Activated CD8-positive, alpha-beta T cell treated with anti-CD3 and anti-CD28 coated beads, Interleukin-2, amount 10 ng/mL, durations not matched to agents 7 days and 5 days (primary cell): Measurements from ENCODE around the gene VCL. TPM values are rescaled to one million over a fixed set of nuclear protein-coding genes. Genes with fewer than 3 reads are reported as not detected.

Source experiments
- ATAC-seq: fragments of 150-1000 bp; cut with Tn5 transposase; one replicate; pipeline ENCODE4 v1.10.0; 2021; ENCODE audit warnings: moderate library complexity
- CTCF ChIA-PET: fragments of 350-600 bp; sonication (Branson Sonifier 250); formaldehyde crosslinking; loops from one replicate; lab custom pipeline; 2021; ENCODE audit warnings: antibody characterized with exemption; lab: Charles Lee
- POLR2A ChIA-PET: fragments of 350-600 bp; sonication (Branson Sonifier 250); formaldehyde crosslinking; loops from one replicate; lab custom pipeline; 2021; ENCODE audit warnings: antibody characterized with exemption; lab: Charles Lee
- DNase-seq: peaks from one replicate; pipeline ENCODE4 v3.0.0-alpha.2; 2020
- H3K27ac Mint-ChIP-seq: one replicate; pipeline ENCODE4 v1.8.0; 2021; ENCODE audit warnings: mild to moderate bottlenecking, mixed read lengths
- H3K27me3 Mint-ChIP-seq: one replicate; pipeline ENCODE4 v1.8.0; 2021; ENCODE audit warnings: low read depth, mixed read lengths
- H3K36me3 Mint-ChIP-seq: one replicate; pipeline ENCODE4 v1.8.0; 2021; ENCODE audit warnings: low read depth, mixed read lengths
- H3K4me1 Mint-ChIP-seq: one replicate; pipeline ENCODE4 v1.8.0; 2021; ENCODE audit warnings: low read depth, mixed read lengths
- H3K4me3 Mint-ChIP-seq: one replicate; pipeline ENCODE4 v1.8.0; 2021; ENCODE audit warnings: mild to moderate bottlenecking, mixed read lengths
- H3K9me3 Mint-ChIP-seq: one replicate; pipeline ENCODE4 v1.8.0; 2022; ENCODE audit warnings: mixed read lengths; ENCODE audit not compliant: insufficient read depth
- total RNA-seq, 2 experiments: library from RNA; stranded (reverse); gene quantifications; one replicate each; pipeline ENCODE4 v1.2.3, GENCODE V29; 2021

The VCL gene
- total RNA-seq, 2 experiments from 2014 or later: 31.2 to 33.2 TPM

GRCh38 chr10:74113546-74113945 lies 115.6 kb downstream of the VCL start:
- ATAC-seq: no peak
- no peaks in the 10 kb centered on the region for H3K27me3 Mint-ChIP-seq
- POLR2A ChIA-PET: interaction anchor here (0.6 kb wide), 1 partner anchor 27 kb away, joined by 3 read pairs; no protein-coding TSS in a partner anchor

GRCh38 chr10:74114041-74114448 lies 116.1 kb downstream of the VCL start:
- POLR2A ChIA-PET: no interaction called here
- Mint-ChIP-seq H3K4me1 (peaks cover 4% of the 10 kb centered on the region), H3K27me3 (no peaks in the 10 kb centered on the region), H3K9me3 (no peaks in the 10 kb centered on the region), H3K36me3 (peaks cover 86% of the 10 kb centered on the region), H3K4me3 (no peak overlapping the region), H3K27ac (no peak overlapping the region)
- DNase-seq (no peak), ATAC-seq (no peak)
- CTCF ChIA-PET: no interaction called here

More at GRCh38 chr10:74113546-74113945, 115.6 kb downstream of the VCL start:
- Mint-ChIP-seq H3K27ac (no peak overlapping the region), H3K4me1 (peaks cover 4% of the 10 kb centered on the region), H3K4me3 (no peak overlapping the region), H3K36me3 (peaks cover 87% of the 10 kb centered on the region), H3K9me3 (no peaks in the 10 kb centered on the region)
- DNase-seq: no peak
- CTCF ChIA-PET: interaction anchor here (0.8 to 1.2 kb wide), 2 partner anchors 10 to 13 kb away, joined by 3 to 4 read pairs; no protein-coding TSS in a partner anchor

GRCh38 chr10:74117738-74118137 lies 119.8 kb downstream of the VCL start:
- POLR2A ChIA-PET: no interaction called here
- ATAC-seq (no peak), DNase-seq (no peak)
- Mint-ChIP-seq H3K4me1 (peaks cover 4% of the 10 kb centered on the region), H3K27ac (no peak overlapping the region), H3K36me3 (peaks cover 77% of the 10 kb centered on the region), H3K4me3 (no peak overlapping the region), H3K9me3 (no peaks in the 10 kb centered on the region), H3K27me3 (no peaks in the 10 kb centered on the region)
- CTCF ChIA-PET: interaction anchor here (1.0 to 1.3 kb wide), 3 partner anchors 21 to 117 kb away, joined by 3 read pairs; no protein-coding TSS in a partner anchor

GRCh38 chr10:74118804-74119203 lies 120.9 kb downstream of the VCL start:
- POLR2A ChIA-PET: no interaction called here
- no peaks in the 10 kb centered on the region for H3K27me3 Mint-ChIP-seq
- H3K36me3 Mint-ChIP-seq: peaks cover 79% of the 10 kb centered on the region
- no peak for DNase-seq
- H3K9me3 Mint-ChIP-seq: no peaks in the 10 kb centered on the region
- CTCF ChIA-PET: interaction anchor here (1.0 to 1.3 kb wide), 4 partner anchors 8 to 115 kb away, joined by 3 read pairs; no protein-coding TSS in a partner anchor
- ATAC-seq: no peak
- H3K4me1 Mint-ChIP-seq: peaks cover 4% of the 10 kb centered on the region
- H3K27ac Mint-ChIP-seq: peak overlapping the region; percentile 4
- no peak overlapping the region for H3K4me3 Mint-ChIP-seq

GRCh38 chr10:74120911-74121310 lies 123.0 kb downstream of the VCL start:
- DNase-seq: no peak
- H3K36me3 Mint-ChIP-seq: peaks cover 75% of the 10 kb centered on the region
- no peaks in the 10 kb centered on the region for H3K9me3 Mint-ChIP-seq
- CTCF ChIA-PET: interaction anchor here (0.9 to 1.8 kb wide), 3 partner anchors 92 to 180 kb away, joined by 3 to 6 read pairs (median 3); no protein-coding TSS in a partner anchor
- no peak for ATAC-seq
- no peak overlapping the region for H3K27ac Mint-ChIP-seq
- POLR2A ChIA-PET: no interaction called here
- H3K27me3 Mint-ChIP-seq: no peaks in the 10 kb centered on the region
- H3K4me3 Mint-ChIP-seq: no peak overlapping the region
- H3K4me1 Mint-ChIP-seq: peaks cover 4% of the 10 kb centered on the region

- no peak for ATAC-seq
- no peaks in the 10 kb centered on the region for H3K27me3 Mint-ChIP-seq
- H3K27ac Mint-ChIP-seq: no peak overlapping the region
- CTCF ChIA-PET: interaction anchor here (0.9 to 1.8 kb wide), 3 partner anchors 92 to 181 kb away, joined by 3 to 6 read pairs (median 3); no protein-coding TSS in a partner anchor
- peaks cover 75% of the 10 kb centered on the region for H3K36me3 Mint-ChIP-seq
- POLR2A ChIA-PET: no interaction called here
- no peaks in the 10 kb centered on the region for H3K9me3 Mint-ChIP-seq
- DNase-seq: no peak
- H3K4me1 Mint-ChIP-seq: peaks cover 4% of the 10 kb centered on the region
- H3K4me3 Mint-ChIP-seq: no peak overlapping the region
Measured at GRCh38 chr10:74121368-74121767, 123.5 kb downstream of the VCL start.

- DNase-seq: no peak
- no peak for ATAC-seq
- POLR2A ChIA-PET: no interaction called here
- H3K36me3 Mint-ChIP-seq: peaks cover 72% of the 10 kb centered on the region
- CTCF ChIA-PET: interaction anchor here (0.9 to 2.4 kb wide), 3 partner anchors 91 to 236 kb away, joined by 3 to 7 read pairs (median 6); no protein-coding TSS in a partner anchor
- no peaks in the 10 kb centered on the region for H3K9me3 Mint-ChIP-seq
- peaks cover 4% of the 10 kb centered on the region for H3K4me1 Mint-ChIP-seq
- no peak overlapping the region for H3K4me3 Mint-ChIP-seq
- H3K27me3 Mint-ChIP-seq: no peaks in the 10 kb centered on the region
- H3K27ac Mint-ChIP-seq: no peak overlapping the region
Measured at GRCh38 chr10:74122060-74122459, 124.1 kb downstream of the VCL start.

GRCh38 chr10:74123081-74123480 lies 125.2 kb downstream of the VCL start:
- no peaks in the 10 kb centered on the region for H3K27me3 Mint-ChIP-seq
- POLR2A ChIA-PET: interaction anchor here (0.8 kb wide), 1 partner anchor 15 kb away, joined by 3 read pairs; no protein-coding TSS in a partner anchor
- ATAC-seq (no peak), DNase-seq (no peak)
- no peak overlapping the region for H3K4me3 Mint-ChIP-seq
- H3K36me3 Mint-ChIP-seq: peaks cover 68% of the 10 kb centered on the region
- H3K9me3 Mint-ChIP-seq: no peaks in the 10 kb centered on the region
- peaks cover under 1% of the 10 kb centered on the region for H3K4me1 Mint-ChIP-seq
- no peak overlapping the region for H3K27ac Mint-ChIP-seq
- CTCF ChIA-PET: interaction anchor here (0.8 to 2.4 kb wide), 3 partner anchors 42 to 237 kb away, joined by 3 to 7 read pairs (median 6); no protein-coding TSS in a partner anchor

GRCh38 chr10:74133923-74134820 lies 136.3 kb downstream of the VCL start:
- Mint-ChIP-seq H3K4me3 (no peak overlapping the region), H3K4me1 (no peaks in the 10 kb centered on the region), H3K27me3 (no peaks in the 10 kb centered on the region), H3K36me3 (peaks cover 48% of the 10 kb centered on the region), H3K27ac (no peak overlapping the region), H3K9me3 (no peaks in the 10 kb centered on the region)
- POLR2A ChIA-PET: no interaction called here
- CTCF ChIA-PET: interaction anchor here (1.0 to 2.1 kb wide), 3 partner anchors 9 to 283 kb away, joined by 3 to 6 read pairs (median 6); no protein-coding TSS in a partner anchor
- DNase-seq (no peak), ATAC-seq (no peak)

GRCh38 chr10:74135452-74135851 lies 137.5 kb downstream of the VCL start:
- POLR2A ChIA-PET: no interaction called here
- no peak overlapping the region for H3K4me3 Mint-ChIP-seq
- CTCF ChIA-PET: interaction anchor here (2.0 to 2.1 kb wide), 2 partner anchors 10 to 179 kb away, joined by 6 read pairs; no protein-coding TSS in a partner anchor

GRCh38 chr10:74137992-74138391 lies 140.1 kb downstream of the VCL start:
- H3K9me3 Mint-ChIP-seq: no peaks in the 10 kb centered on the region
- ChIA-PET POLR2A (no interaction called here), CTCF (interaction anchor here (1.2 kb wide), 1 partner anchor 13 kb away, joined by 3 read pairs; no protein-coding TSS in a partner anchor)
- no peaks in the 10 kb centered on the region for H3K27me3 Mint-ChIP-seq
- H3K36me3 Mint-ChIP-seq: peaks cover 38% of the 10 kb centered on the region
- DNase-seq (no peak), ATAC-seq (no peak)
- H3K4me1 Mint-ChIP-seq: no peaks in the 10 kb centered on the region
- H3K4me3 Mint-ChIP-seq: no peak overlapping the region
- H3K27ac Mint-ChIP-seq: no peak overlapping the region

More at GRCh38 chr10:74135452-74135851, 137.5 kb downstream of the VCL start:
- DNase-seq: no peak
- no peaks in the 10 kb centered on the region for H3K4me1 Mint-ChIP-seq
- H3K9me3 Mint-ChIP-seq: no peaks in the 10 kb centered on the region
- no peak for ATAC-seq
- no peak overlapping the region for H3K27ac Mint-ChIP-seq
- H3K36me3 Mint-ChIP-seq: peaks cover 45% of the 10 kb centered on the region
- H3K27me3 Mint-ChIP-seq: no peaks in the 10 kb centered on the region
